DMS79 (cell line): ENCODE results near the gene SLC36A1.
"Not testable (repeated sequence)": the region's sequence is repeated elsewhere in the genome, so short reads cannot be mapped to it uniquely, and the experiment has no call there.

ENCODE experiments used
- DNase-seq: peaks from one replicate; lab custom pipeline; 2025; lab: John Stamatoyannopoulos, UW

SLC36A1 gene

DNA sequence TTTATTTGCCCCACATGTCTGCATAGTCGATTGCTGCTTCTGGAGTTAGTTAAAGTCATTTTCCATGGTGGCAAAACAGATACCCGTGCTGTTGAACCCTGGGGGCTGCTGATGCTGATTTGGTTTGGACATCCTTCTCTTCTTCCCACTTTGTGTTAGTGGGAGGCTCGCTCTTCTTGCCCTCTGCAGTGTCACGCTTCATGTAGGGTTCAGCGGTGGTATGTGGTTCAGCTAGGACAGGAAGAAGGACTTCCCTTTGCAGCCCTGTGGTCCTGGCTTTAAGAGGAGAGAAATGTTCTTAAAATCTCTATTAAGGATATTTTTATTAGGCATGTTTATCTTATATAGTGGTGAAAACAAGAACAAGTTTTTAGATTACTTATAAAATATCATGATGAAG lies 36.2 kb downstream of the SLC36A1 start:
- no peak for DNase-seq

DNA sequence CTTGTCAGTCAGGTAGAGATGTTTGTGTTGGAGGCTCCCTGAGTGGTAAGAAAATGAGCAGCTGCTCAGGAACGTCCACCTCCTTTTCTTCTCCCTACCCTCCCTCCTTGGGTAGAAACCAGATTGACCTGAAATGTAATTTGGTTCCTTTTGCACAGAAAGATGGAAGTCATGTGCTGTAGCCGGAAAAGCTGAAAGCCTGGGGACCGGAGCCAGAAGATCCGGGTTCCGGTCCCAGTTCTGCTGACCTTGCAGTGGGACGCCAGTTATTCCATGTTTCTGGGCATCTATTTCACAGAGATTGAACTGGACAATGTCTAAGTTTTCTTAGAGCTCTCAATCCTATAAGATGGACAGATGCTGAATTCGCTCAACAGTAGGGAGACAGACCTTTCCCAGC lies 40.1 kb downstream of the SLC36A1 start:
- no peak for DNase-seq

DNA sequence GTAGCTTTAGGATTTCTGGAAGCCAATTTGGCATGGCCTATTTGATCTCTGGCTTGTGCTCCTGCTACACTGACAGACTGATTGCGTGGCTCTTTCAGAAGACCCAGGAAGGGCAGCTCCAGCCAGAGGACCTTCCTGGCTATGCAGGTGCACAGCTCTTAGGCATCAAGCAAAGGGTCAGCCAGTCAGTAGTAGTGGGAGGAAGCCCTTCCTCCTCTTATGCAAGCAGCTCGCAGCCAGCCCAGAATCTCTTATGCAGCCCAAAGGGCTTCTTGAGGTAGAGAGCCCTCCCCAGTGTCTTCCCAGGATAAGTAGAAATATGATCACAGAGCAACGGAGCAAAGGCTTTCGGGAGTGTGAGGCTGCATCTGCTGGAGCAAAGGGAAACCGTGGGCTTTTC lies 43.2 kb downstream of the SLC36A1 start:
- no peak for DNase-seq

DNA sequence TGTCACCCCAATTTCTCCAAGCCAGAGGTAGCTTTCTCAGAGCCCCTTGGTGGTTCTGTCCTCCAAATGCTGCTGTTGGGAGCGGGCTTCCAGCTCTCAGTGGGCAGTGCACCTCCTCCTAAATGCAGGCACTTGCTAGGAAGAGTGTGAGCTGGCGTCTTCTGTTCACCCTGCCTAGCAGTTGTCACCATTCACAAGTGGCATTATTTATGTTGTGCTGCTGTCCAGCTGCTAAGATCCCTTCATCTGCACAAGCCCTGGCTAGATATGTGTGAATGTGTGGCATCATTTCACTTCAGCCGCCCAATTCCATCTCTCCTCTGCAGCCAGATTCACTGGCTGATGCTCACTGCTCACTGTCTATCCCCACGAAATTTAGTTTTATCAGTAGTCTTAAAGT lies 43.7 kb downstream of the SLC36A1 start:
- DNase-seq: no peak

DNA sequence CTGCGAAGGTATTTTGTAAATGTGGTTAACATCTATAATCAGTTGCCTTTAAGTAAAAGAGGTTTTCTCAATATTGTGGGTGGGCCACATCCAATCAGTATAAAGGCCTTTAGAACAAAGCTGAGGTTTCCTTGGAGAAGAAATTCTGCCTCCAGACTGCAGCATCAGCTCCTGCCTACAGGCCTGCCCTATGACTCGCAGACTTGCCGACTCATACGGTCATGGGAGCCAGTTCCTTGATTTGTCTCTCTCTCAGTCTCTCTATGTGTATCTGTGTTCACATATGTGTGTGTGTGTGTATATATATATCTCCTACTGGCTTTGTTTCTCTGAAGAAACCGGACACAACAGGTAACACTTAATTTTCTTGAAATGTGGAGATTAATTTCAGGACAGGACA lies 45.3 kb downstream of the SLC36A1 start:
- DNase-seq: no peak

DNA sequence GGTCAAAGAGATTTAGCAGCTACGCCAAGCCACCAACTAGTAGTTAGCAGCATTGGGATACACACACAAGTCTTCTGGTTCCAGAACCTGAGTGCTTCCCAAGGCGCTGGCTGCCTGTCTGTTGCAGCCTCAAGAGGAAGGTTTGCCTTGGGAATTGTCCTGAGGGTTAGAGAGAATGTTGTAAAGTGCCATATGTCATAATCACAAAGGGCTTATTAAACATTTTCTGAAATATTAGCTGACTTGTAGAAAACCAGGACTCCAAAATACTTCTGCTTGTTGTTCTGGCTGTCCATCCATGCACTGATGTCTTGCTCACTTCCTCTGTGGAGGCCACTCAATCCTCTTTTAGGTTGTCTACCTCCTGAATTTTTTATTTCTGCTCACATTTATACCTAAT lies 46.3 kb downstream of the SLC36A1 start:
- no peak for DNase-seq

DNA sequence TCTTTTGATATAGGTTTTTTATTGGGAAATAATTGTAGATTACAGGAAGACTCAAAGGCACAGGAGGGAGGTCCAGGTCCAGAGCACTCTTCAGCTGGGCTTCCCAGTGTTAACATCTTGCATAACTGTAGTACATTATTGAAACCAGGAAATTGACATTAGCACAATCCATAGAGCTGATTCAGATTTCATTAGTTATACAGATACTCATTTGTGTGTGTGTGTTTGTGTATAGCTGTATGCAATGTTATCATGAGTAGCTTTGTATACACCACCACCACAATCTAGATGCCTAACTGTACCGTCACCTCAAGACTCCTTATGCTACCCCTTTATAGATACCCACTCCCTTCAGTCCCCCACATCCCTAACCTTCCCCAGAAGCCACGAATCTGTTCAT lies 47.9 kb downstream of the SLC36A1 start:
- DNase-seq: no peak

DNA sequence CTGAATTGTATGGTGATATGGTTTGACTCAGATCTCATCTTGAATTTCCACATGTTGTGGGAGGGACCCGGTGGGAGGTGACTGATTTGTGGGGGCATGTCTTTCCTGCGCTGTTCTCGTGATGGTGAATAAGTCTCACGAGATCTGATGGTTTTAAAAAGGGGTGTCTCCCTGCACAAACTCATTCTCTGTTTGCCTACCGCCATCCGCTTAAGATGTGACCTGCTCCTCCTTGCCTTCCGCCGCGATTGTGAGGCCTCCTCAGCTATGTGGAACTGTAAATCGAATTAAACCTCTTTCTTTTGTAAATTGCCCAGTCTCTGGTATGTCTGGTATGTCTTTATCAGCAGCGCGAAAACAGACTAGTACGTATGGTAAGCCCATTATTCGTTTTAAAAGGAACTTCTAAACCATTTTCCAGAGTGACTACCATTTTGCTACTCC lies 48.7 kb downstream of the SLC36A1 start:
- no peak for DNase-seq

DNA sequence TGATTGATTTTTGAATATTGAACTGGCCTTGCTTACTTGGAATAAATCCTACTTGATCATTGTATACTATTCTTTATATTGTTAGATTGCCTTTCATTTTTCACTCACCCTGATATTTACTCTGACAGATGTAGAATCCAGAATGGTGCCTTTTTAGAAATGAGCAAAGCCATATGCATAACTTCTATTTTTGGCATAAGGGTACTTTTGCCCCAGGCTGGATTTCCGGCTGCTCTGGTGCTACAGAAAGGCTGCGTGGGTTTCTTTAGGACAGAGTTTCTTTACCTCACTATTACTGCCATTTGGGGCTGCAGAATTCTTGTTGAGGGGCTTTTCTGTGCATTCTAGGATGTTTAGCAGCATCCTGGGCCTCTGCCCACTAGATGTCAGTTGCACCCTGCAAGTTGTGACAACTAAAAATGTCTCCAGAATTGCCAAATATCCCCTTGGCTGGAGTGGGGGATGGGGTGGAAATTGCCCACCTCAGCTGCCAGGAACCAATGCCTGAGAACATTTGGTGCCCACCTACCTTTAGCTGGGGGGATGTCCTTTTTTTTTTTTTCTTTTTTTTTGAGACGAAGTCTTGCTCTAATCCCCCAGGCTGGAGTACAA lies 50.1 kb downstream of the SLC36A1 start:
- DNase-seq: no peak

DNA sequence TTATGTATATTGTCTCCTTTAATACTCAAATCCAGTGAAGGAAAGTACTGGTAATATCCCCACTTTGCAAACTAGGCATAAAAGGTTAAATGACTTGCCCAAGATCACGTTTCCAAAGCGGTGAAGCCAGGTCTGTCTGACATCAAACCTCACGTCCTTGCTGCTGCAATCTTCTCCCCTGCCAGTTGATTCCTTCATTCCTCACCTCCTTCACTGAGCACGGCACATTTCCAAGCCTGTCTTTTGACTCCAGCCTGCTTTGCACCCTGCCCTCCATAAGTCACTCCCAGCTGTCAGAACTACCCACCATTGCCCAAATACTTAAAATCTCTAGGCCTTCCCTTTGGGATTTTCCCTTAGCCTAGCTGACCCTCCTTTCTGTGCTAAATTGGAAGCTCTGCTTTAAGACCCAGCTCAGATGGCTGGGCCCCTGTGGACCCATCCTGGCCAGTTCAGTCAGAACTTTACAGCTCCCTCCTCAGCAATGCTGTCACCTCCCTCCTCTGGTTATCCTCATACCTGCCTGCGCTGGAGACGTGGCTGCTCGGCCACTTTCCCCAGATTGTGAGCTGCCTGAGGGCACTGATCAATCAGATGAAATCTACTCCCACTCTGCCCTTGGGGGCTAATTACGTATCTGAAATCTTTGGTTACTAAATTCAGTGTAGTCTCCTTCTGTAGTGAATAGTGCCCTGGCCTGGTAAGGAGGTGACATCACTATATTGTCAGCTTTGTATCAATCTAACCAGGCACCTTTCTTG lies 51.2 kb downstream of the SLC36A1 start:
- DNase-seq: no peak

DNA sequence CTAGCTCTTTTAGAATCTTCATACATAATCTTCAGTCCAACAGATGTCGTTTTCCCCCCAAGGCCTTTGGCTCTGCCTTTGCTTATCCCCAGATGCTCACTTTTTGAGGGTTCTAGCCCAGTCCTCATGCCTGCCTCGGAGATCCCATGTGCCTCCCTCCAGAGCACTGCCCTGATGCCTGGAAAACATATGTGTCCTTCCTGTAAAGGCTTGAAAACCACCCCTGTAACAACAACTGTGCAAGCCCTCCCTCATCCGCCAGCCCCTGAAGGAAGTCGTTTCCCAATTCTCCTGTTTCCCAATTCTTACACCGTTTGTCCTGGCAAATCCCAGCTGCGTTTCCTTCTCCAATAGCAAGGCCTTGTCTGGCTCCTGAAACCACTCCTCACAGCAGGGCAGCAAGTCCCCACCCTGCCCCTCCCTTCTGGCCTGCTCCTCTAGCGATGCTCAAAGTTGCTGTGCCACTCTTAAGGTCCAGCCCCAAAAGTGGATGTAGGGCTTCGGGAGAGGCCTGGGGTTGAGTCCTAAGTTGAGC lies 52.2 kb downstream of the SLC36A1 start:
- DNase-seq: no peak

DNA sequence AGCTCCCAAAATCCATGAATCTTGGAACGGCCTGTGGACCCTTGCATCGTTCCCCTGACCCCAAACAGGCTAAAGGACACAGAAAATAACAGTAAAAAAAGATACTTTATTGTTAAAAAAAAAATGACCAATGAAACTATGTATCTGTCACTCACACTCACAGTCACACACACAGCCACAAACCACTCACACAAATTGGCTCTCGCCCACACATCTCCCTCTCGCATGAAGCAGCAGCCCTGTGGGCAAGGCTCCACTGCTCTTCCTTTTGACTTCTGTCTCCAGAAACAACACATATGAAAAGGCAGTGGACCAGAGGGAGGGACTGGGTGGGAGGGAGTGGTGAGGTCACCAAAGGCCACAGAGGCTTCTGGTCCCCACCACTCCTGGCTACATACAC lies 56.6 kb downstream of the SLC36A1 start:
- DNase-seq: no peak

DNA sequence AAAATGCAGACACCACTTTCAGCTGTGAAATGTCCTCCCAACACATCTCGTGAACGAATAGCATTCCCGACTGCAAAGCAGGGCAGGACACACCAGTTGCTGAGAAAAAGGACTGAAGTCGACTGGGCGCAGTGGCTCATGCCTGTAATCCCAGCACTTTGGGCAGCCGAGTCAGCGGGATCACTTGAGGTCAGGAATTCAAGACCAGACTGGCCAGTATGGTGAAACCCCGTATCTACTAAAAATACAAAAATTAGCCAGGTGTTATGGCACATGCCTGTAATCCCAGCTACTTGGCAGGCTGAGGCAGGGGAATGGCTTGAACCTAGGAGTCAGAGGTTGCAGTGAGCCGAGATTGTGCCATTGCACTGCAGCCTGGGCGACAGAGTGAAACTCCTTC lies 60.9 kb downstream of the SLC36A1 start:
- not testable (repeated sequence) for DNase-seq

DNA sequence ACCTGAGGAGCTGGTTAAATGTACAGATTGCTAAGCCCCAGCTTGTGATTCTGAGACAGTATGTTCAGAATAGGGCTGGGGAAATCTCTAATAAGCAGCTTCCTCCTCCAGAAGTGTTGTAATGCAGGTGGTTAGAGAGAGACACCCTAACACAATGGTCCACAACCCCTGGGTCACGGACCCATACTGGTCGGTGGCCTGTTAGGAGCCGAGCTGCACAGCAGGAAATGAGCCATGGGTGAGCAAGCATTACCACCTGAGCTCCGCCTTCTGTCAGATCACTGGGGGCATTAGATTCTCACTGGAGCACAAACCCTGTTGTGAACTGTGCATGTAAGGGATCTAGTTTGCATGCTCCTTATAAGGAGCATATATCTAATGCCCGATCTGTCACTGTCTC lies 61.8 kb downstream of the SLC36A1 start:
- DNase-seq: no peak

DNA sequence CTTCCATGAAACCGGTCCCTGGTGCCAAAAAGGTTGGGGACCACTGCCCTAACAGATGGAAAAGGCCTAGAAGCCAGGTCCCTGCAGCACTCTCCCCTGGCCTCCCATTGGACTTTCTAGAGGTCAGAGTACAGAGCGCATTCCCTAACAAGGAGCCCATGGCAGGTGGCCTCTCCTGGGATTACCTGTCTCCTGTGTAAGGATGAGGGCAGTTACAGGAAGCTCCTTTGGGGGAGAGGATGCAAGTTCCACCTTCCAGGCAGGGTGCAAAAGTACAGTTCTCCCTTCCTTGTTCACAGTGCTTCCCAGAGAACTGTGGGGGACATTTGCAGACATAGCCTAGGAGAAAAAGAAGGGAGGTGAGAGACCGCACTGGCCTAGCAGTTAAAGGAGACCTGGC lies 62.4 kb downstream of the SLC36A1 start:
- no peak for DNase-seq

DNA sequence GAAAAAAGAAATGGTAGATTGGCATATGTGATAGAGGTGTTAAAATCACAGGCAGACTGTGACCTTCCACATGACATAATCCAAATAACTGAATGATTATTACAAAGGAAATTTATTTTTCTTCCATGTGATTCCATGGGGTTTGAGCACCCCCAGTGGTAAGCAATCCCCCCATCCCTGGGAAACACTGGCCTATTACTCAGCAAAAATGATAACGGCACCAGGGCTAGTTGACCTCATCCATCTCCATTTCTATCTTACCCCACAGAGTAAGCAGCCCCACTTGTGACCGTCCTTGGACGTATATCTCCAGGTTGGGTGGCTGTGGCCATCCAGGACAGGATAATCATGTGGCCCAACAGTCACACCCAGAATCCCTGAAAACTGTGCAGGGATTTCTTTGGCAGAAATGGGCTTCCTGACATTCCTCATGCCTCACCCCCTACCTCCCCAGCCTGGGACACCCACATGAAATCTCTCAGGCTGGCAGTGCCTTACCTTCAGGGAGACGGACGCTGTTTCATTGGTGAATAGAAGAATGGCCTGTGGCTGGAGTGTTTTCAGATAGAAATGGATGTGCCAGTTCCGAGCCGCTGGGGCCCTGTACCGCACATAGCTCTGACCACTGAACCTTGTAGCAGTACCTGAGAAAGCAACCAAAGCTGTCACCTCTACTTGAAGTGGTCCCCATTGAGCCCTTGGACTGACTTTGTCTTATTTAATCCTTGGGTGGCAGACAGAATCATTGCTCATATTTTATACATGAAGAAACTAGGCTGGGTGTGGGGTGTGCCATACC lies 69.9 kb downstream of the SLC36A1 start:
- DNase-seq: no peak

DNA sequence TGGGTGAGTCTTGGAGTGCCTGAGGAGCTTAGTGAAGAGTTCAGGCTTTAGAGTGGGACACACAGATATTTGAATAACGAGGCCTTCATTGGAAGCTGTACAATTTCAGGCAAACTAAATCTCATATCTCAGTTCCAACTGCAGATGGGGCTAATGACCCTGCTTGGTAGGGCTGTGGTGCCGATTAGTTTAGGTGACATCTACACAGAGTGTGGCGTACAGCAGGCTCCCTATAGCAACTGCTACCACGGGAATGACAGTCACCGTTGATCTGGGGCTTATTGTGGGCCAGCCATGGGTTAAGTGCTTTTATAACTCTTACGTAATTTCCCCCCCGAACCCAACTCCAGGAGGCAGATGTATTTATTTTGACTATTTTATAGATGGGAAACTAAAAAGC lies 72.9 kb downstream of the SLC36A1 start:
- no peak for DNase-seq

DNA sequence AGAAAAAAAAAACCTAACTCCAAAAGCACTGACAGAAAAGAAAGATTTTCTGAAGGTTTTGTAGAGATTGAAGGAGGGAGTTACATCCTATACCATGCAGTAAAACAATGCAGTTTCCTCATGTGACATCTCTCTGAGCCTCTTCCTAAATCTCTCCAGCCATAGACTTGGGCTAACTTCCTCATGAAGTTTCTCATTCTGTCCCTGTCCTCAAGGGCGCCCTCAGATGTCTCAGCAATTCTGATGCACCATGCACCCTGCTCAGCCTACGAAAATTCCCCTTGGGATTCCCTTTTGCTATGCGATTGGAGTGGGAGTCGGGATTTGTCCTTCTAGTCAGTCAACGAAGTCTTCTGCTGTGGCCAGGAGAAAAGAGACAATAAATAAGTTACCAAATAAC lies 74.8 kb downstream of the SLC36A1 start:
- DNase-seq: no peak

DNA sequence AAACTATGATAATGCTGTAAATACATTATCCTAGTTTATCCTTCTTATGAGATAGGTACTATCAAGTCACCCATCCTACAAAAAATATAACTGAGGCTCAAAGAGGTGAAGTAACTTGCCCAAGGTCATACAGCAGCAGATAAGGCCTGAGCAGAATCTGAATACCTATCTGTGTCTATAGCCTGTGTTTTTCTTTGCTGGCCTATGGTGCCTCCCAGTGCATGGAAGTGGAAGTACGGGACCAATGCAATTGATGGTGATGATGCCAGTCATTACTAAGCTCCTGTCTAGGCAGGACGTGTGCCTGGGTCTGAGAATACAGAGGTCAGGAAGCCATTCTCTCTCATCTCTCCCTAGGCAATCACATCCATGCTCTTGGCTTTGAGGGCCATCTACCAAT lies 75.9 kb downstream of the SLC36A1 start:
- no peak for DNase-seq

DNA sequence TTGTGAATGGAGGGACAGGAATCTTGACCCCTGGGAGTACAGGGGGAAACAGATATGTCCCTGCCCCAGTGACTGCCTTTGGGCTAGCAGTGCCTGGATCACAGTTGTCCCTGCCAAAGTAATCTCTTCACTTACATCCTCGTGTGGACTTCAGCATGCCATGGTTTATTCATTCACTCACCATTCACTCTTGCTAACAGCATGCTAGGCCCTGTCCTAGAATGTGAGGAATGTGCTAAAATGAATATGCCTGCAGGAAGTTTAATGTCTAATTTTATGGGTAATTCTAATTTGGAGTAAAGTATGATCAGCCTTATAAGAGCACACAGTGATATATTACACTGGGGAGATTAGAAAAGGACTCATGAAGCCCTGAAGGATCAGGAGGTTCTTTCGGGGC lies 80.8 kb downstream of the SLC36A1 start:
- no peak for DNase-seq

DNA sequence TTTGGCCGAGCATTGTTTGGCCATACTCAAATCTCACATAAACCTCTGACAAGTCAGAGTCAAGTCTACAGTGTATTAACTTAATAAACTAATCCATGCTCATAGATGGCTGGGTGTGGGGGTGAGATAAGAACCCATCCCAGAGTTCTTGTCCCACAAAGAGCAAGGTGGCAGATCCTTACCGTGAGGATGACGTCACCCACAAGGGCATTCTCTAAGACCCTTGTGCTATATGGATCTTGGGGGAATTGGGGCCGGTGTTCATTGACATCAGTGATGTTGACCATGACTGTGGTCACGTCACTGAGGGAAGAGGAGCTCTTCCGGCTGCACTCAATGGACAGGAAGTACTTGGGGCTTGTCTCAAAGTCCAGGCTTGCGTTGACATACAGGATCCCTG lies 81.6 kb downstream of the SLC36A1 start:
- no peak for DNase-seq

DNA sequence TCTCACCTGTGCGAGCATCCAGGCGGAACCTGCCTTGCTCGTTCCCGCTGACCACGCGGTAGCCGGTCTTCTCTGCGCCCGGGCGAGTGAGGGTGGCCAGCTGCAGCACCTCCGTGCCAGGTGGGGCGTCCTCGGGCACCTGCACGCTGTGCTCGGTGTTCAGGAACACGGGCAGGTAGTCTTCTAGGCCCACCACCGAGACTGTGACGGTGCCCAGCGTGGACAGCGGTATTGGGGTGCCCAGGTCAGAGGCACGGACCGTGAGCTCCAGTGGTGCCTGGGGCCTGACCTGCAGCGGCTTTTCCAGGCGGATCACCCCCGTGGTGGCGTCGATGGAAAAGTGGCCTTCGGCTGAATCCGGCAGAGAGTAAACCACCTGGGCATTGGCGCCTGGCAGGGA lies 84.2 kb downstream of the SLC36A1 start:
- no peak for DNase-seq

DNA sequence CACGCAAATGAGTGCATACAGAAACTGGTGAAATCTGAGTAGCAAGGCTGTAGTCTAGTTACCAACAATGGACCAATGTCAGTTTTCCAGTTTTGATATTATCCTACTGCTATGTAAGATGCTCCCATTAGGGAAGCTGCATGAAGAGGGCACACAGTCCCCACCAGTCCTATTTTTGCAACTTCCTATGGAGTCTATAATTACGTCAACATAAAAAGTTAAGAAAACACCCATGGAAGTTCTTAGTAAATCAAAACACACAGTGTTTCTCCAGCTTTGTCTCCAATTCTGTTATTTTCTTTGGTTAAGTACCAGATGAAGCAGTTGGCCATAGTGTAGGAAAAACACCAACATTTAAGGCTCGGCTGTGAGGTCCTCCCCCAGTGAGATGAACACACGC lies 85.0 kb downstream of the SLC36A1 start:
- DNase-seq: no peak
